GM19043 (cell line): ENCODE measurements around the gene PXMP4.
A peak's percentile ranks its signal among the peaks of the same experiment; 100 is the strongest.

ENCODE experiments used
- ATAC-seq: cut with Tn5 transposase; IDR thresholded peaks from one replicate; pipeline ENCODE4 v1.9.1; 2021; ENCODE audit warnings: low read depth; ENCODE audit not compliant: unreplicated experiment

The PXMP4 gene

GRCh38 chr20:33671573-33672288 is 48.4 kb downstream of the PXMP4 start:
- no peak for ATAC-seq

- no peak for ATAC-seq
These were observed 49.2 kb downstream of the PXMP4 start for GRCh38 chr20:33670715-33671499.

- ATAC-seq = no peak
These were observed 50.1 kb downstream of the PXMP4 start for GRCh38 chr20:33669873-33670640.

- no peak for ATAC-seq
These were observed 50.9 kb downstream of the PXMP4 start for GRCh38 chr20:33669224-33669623.

- no peak for ATAC-seq
These were observed 51.5 kb downstream of the PXMP4 start for GRCh38 chr20:33668466-33669155.

GRCh38 chr20:33667676-33668465 is 52.2 kb downstream of the PXMP4 start:
- ATAC-seq = no peak

- ATAC-seq = no peak
These were observed 52.9 kb downstream of the PXMP4 start for GRCh38 chr20:33667245-33667675.

- no peak for ATAC-seq
These were observed 53.5 kb downstream of the PXMP4 start, which contains the start of gene ACTL10 for GRCh38 chr20:33666293-33667244. TSS of gene ACTL10 (plus strand) at chr20:33666943. CDS start at chr20:33667498, 555 bp downstream.

GRCh38 chr20:33664762-33665144 is 55.4 kb downstream of the PXMP4 start:
- no peak for ATAC-seq

GRCh38 chr20:33664085-33664761 is 55.9 kb downstream of the PXMP4 start:
- no peak for ATAC-seq

GRCh38 chr20:33663161-33664084 is 56.7 kb downstream of the PXMP4 start:
- peak; percentile 49 for ATAC-seq

- no peak for ATAC-seq
These were observed 57.9 kb downstream of the PXMP4 start, which contains the start of gene C20orf144 for GRCh38 chr20:33662172-33662571. TSS of gene C20orf144 (plus strand) at chr20:33662327. CDS start at chr20:33662346, 19 bp downstream.

GRCh38 chr20:33660685-33661058 is 59.4 kb downstream of the PXMP4 start:
- no peak for ATAC-seq

- no peak for ATAC-seq
These were observed 60.0 kb downstream of the PXMP4 start for GRCh38 chr20:33660035-33660684.

- ATAC-seq = no peak
These were observed 60.6 kb downstream of the PXMP4 start for GRCh38 chr20:33659341-33660034.

GRCh38 chr20:33658929-33659328 is 61.2 kb downstream of the PXMP4 start:
- no peak for ATAC-seq
